Measurements from ENCODE around the gene TMEFF1.

TMEFF1 gene, protein sequence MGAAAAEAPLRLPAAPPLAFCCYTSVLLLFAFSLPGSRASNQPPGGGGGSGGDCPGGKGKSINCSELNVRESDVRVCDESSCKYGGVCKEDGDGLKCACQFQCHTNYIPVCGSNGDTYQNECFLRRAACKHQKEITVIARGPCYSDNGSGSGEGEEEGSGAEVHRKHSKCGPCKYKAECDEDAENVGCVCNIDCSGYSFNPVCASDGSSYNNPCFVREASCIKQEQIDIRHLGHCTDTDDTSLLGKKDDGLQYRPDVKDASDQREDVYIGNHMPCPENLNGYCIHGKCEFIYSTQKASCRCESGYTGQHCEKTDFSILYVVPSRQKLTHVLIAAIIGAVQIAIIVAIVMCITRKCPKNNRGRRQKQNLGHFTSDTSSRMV

DNA sequence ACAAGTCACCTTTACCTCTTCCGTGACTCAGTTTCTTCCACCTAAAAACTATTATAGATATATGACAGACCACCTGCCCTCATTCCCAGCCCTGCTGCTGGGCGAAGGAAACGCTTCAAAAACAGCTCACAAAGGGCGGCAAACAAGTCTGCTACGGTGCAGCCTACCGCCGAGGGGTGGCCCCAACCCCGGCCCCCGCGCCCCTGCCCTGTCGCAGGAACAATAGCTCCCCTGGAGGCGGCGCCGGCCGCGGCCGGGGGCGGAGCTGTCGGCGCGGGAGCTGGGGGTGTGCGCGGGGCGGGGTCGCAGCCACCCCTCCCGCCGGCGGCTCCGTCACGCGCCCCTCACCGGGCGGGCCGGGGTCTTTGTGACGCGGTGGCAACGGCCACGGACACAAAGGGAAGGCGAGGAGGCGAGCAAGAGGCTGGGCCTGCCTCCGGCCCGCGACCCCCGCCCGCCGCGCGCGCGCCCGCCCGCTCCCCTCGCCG, at the start of gene TMEFF1:
Gene TMEFF1, plus strand, starts transcription at position 362 of the 488 bp plus-strand sequence. CDS start 396 bp downstream, outside the sequence.
- Histone ChIP-seq H3K9ac (ENCODE audit: low read length) (peak within 1 kb of the TSS; percentile 65), H3K9me2 (replicated peaks; ENCODE audit: insufficient read depth, low read length) (no peaks in the 10 kb centered on the region), H3F3A (ENCODE audit: insufficient read depth) (peaks cover 7% of the 10 kb centered on the region; the same call in 1 of the 2 replicates), H3K36me3 (ENCODE audit: low read length) (no peaks in the 10 kb centered on the region), H4K20me1 (ENCODE audit: low read depth, low read length) (no peaks in the 10 kb centered on the region), H3K9me3 (ENCODE audit: insufficient read depth, low read length) (no peaks in the 10 kb centered on the region), H3K27ac (ENCODE audit: low read depth, low read length) (no peak within 1 kb of the TSS), H3K4me3 (ENCODE audit: insufficient read depth, low read length, poor library complexity, severe bottlenecking) (peak within 1 kb of the TSS; percentile 70), H2AFZ (ENCODE audit: low read depth, low read length, severe bottlenecking) (peak within 1 kb of the TSS; percentile 97), H3K27me3 (ENCODE audit: low read length) (no peaks in the 10 kb centered on the region), H3K79me2 (ENCODE audit: insufficient read depth, low read length) (no peaks in the 10 kb centered on the region), H3K4me2 (ENCODE audit: low read depth, low read length, poor library complexity, severe bottlenecking) (peak within 1 kb of the TSS; percentile 66)
- no peak for TF ChIP-seq EZH2phosphoT487 (conservative IDR thresholded peaks at IDR 0.05; ENCODE audit: low read length)
- TF ChIP-seq, protein P1, sequence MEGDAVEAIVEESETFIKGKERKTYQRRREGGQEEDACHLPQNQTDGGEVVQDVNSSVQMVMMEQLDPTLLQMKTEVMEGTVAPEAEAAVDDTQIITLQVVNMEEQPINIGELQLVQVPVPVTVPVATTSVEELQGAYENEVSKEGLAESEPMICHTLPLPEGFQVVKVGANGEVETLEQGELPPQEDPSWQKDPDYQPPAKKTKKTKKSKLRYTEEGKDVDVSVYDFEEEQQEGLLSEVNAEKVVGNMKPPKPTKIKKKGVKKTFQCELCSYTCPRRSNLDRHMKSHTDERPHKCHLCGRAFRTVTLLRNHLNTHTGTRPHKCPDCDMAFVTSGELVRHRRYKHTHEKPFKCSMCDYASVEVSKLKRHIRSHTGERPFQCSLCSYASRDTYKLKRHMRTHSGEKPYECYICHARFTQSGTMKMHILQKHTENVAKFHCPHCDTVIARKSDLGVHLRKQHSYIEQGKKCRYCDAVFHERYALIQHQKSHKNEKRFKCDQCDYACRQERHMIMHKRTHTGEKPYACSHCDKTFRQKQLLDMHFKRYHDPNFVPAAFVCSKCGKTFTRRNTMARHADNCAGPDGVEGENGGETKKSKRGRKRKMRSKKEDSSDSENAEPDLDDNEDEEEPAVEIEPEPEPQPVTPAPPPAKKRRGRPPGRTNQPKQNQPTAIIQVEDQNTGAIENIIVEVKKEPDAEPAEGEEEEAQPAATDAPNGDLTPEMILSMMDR (IDR thresholded peaks at IDR 0.05; ENCODE audit: insufficient read depth, low read length, poor library complexity, severe bottlenecking) = no peak

DNA sequence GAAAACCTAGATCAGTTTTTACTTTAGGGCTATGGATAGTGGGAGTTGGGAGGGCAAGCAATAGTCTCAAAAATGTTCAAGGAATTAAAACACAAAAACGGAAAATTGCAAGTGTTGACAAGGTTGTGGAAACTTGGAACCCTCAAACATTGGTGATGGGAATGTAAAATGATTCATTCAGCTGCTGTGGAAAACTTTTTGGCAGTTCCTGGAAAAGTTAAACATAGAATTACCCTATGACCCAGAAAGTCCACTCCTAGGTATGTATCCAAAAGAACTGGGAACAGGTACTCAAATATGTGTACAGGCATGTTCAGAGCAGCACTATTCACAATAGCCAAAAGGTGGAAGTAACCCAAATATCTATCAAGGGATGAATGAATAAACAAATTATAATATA, 47.2 kb upstream of the TMEFF1 start:
- no peak overlapping the region for H3K4me3 ChIP-seq (ENCODE audit: insufficient read depth, low read length, poor library complexity, severe bottlenecking)
- peak overlapping the region; percentile 98 for H2AFZ ChIP-seq (ENCODE audit: low read depth, low read length, severe bottlenecking)
- H3K36me3 ChIP-seq (ENCODE audit: low read length) = no peaks in the 10 kb centered on the region
- no peak for TF ChIP-seq EZH2phosphoT487 (conservative IDR thresholded peaks at IDR 0.05; ENCODE audit: low read length)
- TF ChIP-seq, protein P1 (IDR thresholded peaks at IDR 0.05; ENCODE audit: insufficient read depth, low read length, poor library complexity, severe bottlenecking) = no peak
- H3K79me2 ChIP-seq (ENCODE audit: insufficient read depth, low read length) = peaks cover 15% of the 10 kb centered on the region; the same call in 1 of the 2 replicates
- H3K9me3 ChIP-seq (ENCODE audit: insufficient read depth, low read length) = no peaks in the 10 kb centered on the region
- H3K9me2 ChIP-seq (replicated peaks; ENCODE audit: insufficient read depth, low read length) = no peaks in the 10 kb centered on the region
- no peaks in the 10 kb centered on the region for H3K27me3 ChIP-seq (ENCODE audit: low read length)
- H3K4me2 ChIP-seq (ENCODE audit: low read depth, low read length, poor library complexity, severe bottlenecking) = peak overlapping the region; percentile 90
- H3F3A ChIP-seq (ENCODE audit: insufficient read depth) = no peaks in the 10 kb centered on the region
- H3K27ac ChIP-seq (ENCODE audit: low read depth, low read length) = no peak overlapping the region
- H4K20me1 ChIP-seq (ENCODE audit: low read depth, low read length) = no peaks in the 10 kb centered on the region
- 0 out of 2 replicates have a peak overlapping the region, but pooled peaks have one; percentile 66 for H3K9ac ChIP-seq (ENCODE audit: low read length)

DNA sequence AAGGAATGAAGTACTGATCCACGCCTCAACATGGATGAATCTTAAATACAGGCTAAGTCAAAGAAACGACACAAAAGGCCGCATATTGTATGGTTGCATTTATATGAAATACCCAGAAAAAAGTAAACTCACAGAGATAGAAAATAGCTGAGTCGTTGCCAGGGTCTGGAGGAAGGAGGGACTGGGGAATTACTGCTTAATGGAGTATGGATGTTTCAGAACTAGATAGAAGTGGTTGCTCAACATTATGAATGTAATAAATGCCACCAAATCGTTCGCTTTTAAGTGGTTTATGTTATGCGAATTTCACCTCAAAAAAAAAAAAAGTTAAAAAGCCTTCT, 46.8 kb upstream of the TMEFF1 start:
- peak overlapping the region; percentile 66 for H3K9ac ChIP-seq (ENCODE audit: low read length)
- H3K4me2 ChIP-seq (ENCODE audit: low read depth, low read length, poor library complexity, severe bottlenecking) = peak overlapping the region; percentile 90
- peaks cover 15% of the 10 kb centered on the region; the same call in 1 of the 2 replicates for H3K79me2 ChIP-seq (ENCODE audit: insufficient read depth, low read length)
- no peaks in the 10 kb centered on the region for H4K20me1 ChIP-seq (ENCODE audit: low read depth, low read length)
- no peaks in the 10 kb centered on the region for H3K9me2 ChIP-seq (replicated peaks; ENCODE audit: insufficient read depth, low read length)
- H2AFZ ChIP-seq (ENCODE audit: low read depth, low read length, severe bottlenecking) = peak overlapping the region; percentile 98
- no peaks in the 10 kb centered on the region for H3K27me3 ChIP-seq (ENCODE audit: low read length)
- no peaks in the 10 kb centered on the region for H3K36me3 ChIP-seq (ENCODE audit: low read length)
- TF ChIP-seq, protein P1 (IDR thresholded peaks at IDR 0.05; ENCODE audit: insufficient read depth, low read length, poor library complexity, severe bottlenecking) = no peak
- no peak for TF ChIP-seq EZH2phosphoT487 (conservative IDR thresholded peaks at IDR 0.05; ENCODE audit: low read length)
- no peaks in the 10 kb centered on the region for H3F3A ChIP-seq (ENCODE audit: insufficient read depth)
- no peaks in the 10 kb centered on the region for H3K9me3 ChIP-seq (ENCODE audit: insufficient read depth, low read length)
- H3K4me3 ChIP-seq (ENCODE audit: insufficient read depth, low read length, poor library complexity, severe bottlenecking) = peak overlapping the region; percentile 79
- no peak overlapping the region for H3K27ac ChIP-seq (ENCODE audit: low read depth, low read length)

Data from SU-DHL-6 (cell line).